ENCODE results near the gene SULT2B1.
"Not testable (repeated sequence)": the region's sequence is repeated elsewhere in the genome, so short reads cannot be mapped to it uniquely, and the experiment has no call there.

The SULT2B1 gene

GRCh38 chr19:48558018-48558684, 6.2 kb downstream of the SULT2B1 start:
- DNase-seq (ENCODE audit: low read depth), result no peak

GRCh38 chr19:48560095-48560530, 8.1 kb downstream of the SULT2B1 start:
- no peak for DNase-seq (ENCODE audit: low read depth)

GRCh38 chr19:48561412-48561811, 9.4 kb downstream of the SULT2B1 start:
- no peak for DNase-seq (ENCODE audit: low read depth)

- no peak for DNase-seq (ENCODE audit: low read depth)
These were observed 13.1 kb downstream of the SULT2B1 start for GRCh38 chr19:48565090-48565489.

- DNase-seq (ENCODE audit: low read depth), result no peak
These were observed 16.4 kb downstream of the SULT2B1 start for GRCh38 chr19:48568345-48568886.

GRCh38 chr19:48569814-48570213, 17.8 kb downstream of the SULT2B1 start:
- DNase-seq (ENCODE audit: low read depth), result no peak

GRCh38 chr19:48571378-48572162, 19.6 kb downstream of the SULT2B1 start:
- DNase-seq (ENCODE audit: low read depth), result no peak

- DNase-seq (ENCODE audit: low read depth), result no peak
These were observed 21.2 kb downstream of the SULT2B1 start for GRCh38 chr19:48573163-48573505.

- DNase-seq (ENCODE audit: low read depth), result no peak
These were observed 24.1 kb downstream of the SULT2B1 start for GRCh38 chr19:48575931-48576622.

GRCh38 chr19:48577908-48578307, 25.9 kb downstream of the SULT2B1 start:
- DNase-seq (ENCODE audit: low read depth), result not testable (repeated sequence)

- no peak for DNase-seq (ENCODE audit: low read depth)
These were observed 26.9 kb downstream of the SULT2B1 start for GRCh38 chr19:48578891-48579290.

GRCh38 chr19:48582168-48582567, 30.2 kb downstream of the SULT2B1 start:
- no peak for DNase-seq (ENCODE audit: low read depth)

GRCh38 chr19:48587387-48587786, 35.4 kb downstream of the SULT2B1 start:
- DNase-seq (ENCODE audit: low read depth), result no peak

- DNase-seq (ENCODE audit: low read depth), result no peak
These were observed 36.9 kb downstream of the SULT2B1 start for GRCh38 chr19:48588670-48589401.

- DNase-seq (ENCODE audit: low read depth), result no peak
These were observed 39.0 kb downstream of the SULT2B1 start for GRCh38 chr19:48591021-48591420.

- DNase-seq (ENCODE audit: low read depth), result no peak
These were observed 43.2 kb downstream of the SULT2B1 start for GRCh38 chr19:48595171-48595570.

GRCh38 chr19:48595833-48596232, 43.9 kb downstream of the SULT2B1 start:
- no peak for DNase-seq (ENCODE audit: low read depth)

- no peak for DNase-seq (ENCODE audit: low read depth)
These were observed 44.3 kb downstream of the SULT2B1 start for GRCh38 chr19:48596237-48596636.

- DNase-seq (ENCODE audit: low read depth), result no peak
These were observed 44.9 kb downstream of the SULT2B1 start for GRCh38 chr19:48596679-48597465.

GRCh38 chr19:48598996-48599700, 47.2 kb downstream of the SULT2B1 start:
- no peak for DNase-seq (ENCODE audit: low read depth)
